ENCODE measurements around the gene ASPG. TPM values are rescaled to one million over a fixed set of nuclear protein-coding genes. Genes with fewer than 3 reads are reported as not detected.

Gene ASPG
- total RNA-seq, 4 donors from 2014 or later: 0.33 to 0.75 (median 0.45) TPM; not detected in 1

DNA sequence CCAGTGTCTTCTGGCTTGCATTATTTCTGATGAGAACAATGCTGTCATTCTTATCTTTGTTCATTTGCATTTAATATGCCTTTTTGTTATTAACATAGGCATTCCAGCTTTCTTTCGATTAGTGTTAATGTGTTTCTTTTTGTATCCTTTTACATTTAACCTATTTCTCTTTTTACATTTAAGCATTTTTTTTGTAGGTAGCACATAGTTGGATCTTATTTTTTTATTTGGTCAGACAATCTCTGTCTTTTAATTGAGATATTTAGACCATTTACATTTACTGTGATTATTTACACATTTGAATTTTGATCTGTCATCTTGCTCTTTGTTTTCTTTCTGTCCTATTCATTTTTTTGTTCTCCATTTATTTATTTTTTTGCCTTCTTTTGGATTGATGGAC lies 38.4 kb downstream of the ASPG start:
- H3K27me3 ChIP-seq: peaks cover 0 to 32% (median 10%) of the 10 kb centered on the region in 4 donors
- TF ChIP-seq POLR2A (IDR thresholded peaks at IDR 0.05; ENCODE audit: low read depth) (no peak), POLR2AphosphoS5 (IDR thresholded peaks at IDR 0.05) (no peak), EP300 (IDR thresholded peaks at IDR 0.05) (no peak), CTCF (IDR thresholded peaks at IDR 0.05) (no peak)
- H3K4me1 ChIP-seq: no peaks in the 10 kb centered on the region
- WGBS: 100% methylated on average over 1 of the region's 1 CpG
- no peak overlapping the region for H3K27ac ChIP-seq (replicated peaks in 1 of 4)
- H3K9me3 ChIP-seq: peaks cover 0 to 55% (median 32%) of the 10 kb centered on the region in 4 donors
- no peak for DNase-seq (ENCODE audit: extremely low spot score)
- intact Hi-C loops (cut with DNase I): no loop called here
- no peak overlapping the region for H3K4me3 ChIP-seq
- H3K36me3 ChIP-seq: no peaks in the 10 kb centered on the region

GRCh38 chr14:104125011-104125410 lies 39.5 kb downstream of the ASPG start:
- no peak overlapping the region for H3K4me3 ChIP-seq
- no peak for DNase-seq (ENCODE audit: extremely low spot score)
- no peak overlapping the region for H3K27ac ChIP-seq (replicated peaks in 1 of 4)
- intact Hi-C loops (cut with DNase I): no loop called here
- peaks cover 0 to 66% (median 41%) of the 10 kb centered on the region in 4 donors for H3K9me3 ChIP-seq
- H3K27me3 ChIP-seq: peaks cover 0 to 21% (median 0%) of the 10 kb centered on the region in 4 donors
- WGBS: 72% methylated on average over 4 of the region's 4 CpGs
- no peaks in the 10 kb centered on the region for H3K36me3 ChIP-seq
- H3K4me1 ChIP-seq: no peaks in the 10 kb centered on the region
- no peak for TF ChIP-seq POLR2A (IDR thresholded peaks at IDR 0.05; ENCODE audit: low read depth)
- no peak for TF ChIP-seq POLR2AphosphoS5 (IDR thresholded peaks at IDR 0.05)
- TF ChIP-seq EP300 (IDR thresholded peaks at IDR 0.05): no peak
- TF ChIP-seq CTCF (IDR thresholded peaks at IDR 0.05): no peak

DNA sequence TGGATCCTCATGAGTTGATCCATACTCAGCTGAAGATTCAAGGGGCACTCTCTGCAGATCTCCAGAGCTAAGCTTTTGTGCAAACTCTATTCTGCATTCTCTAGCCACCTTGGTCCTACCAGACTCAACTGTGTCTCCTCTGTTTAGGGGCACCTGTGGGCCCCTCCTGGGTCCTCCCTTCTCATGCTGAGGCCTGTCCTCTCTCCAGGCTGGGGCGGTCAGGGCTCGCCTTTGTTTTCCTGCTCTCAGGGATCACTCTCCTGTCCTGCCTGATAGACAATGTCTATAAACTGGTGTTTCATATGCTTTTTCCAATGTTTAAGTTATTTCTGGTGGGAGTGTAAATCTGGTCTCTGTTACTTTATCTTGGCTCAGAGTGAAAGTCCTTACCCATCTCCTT lies 41.3 kb downstream of the ASPG start:
- 100% methylated on average over 2 of the region's 2 CpGs for WGBS
- intact Hi-C loops (cut with DNase I): no loop called here
- H3K9me3 ChIP-seq: peaks cover 0 to 76% (median 47%) of the 10 kb centered on the region in 4 donors

DNA sequence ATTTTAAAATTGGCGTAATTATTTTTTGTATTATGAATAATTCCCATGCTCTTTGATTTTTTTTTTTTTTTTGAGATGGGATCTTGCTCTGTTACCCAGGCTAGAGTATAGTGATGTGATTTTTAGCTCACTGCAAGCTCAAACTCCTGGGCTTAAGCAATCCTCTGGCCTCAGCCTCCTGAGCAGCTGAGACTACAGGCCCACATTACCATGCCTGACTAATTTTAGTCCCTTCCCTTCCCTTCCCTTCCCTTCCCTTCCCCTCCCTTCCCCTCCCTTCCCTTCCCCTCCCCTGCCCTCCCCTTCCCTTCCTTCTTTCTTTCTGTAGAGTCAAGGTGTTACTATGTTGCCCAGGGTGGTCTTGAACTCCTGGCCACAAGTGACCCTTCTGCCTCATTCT lies 43.5 kb downstream of the ASPG start:
- DNase-seq (ENCODE audit: extremely low spot score): no peak
- peaks cover 0 to 64% (median 36%) of the 10 kb centered on the region in 4 donors for H3K9me3 ChIP-seq
- H3K27ac ChIP-seq (replicated peaks in 1 of 4): no peak overlapping the region
- TF ChIP-seq EP300 (IDR thresholded peaks at IDR 0.05) (no peak), CTCF (IDR thresholded peaks at IDR 0.05) (no peak), POLR2A (IDR thresholded peaks at IDR 0.05; ENCODE audit: low read depth) (no peak), POLR2AphosphoS5 (IDR thresholded peaks at IDR 0.05) (no peak)
- H3K36me3 ChIP-seq: no peaks in the 10 kb centered on the region
- no peaks in the 10 kb centered on the region for H3K4me1 ChIP-seq
- no peak overlapping the region for H3K4me3 ChIP-seq
- intact Hi-C loops (cut with DNase I): no loop called here
- H3K27me3 ChIP-seq: peaks cover 0 to 39% (median 0%) of the 10 kb centered on the region in 4 donors
- 93% methylated on average over 1 of the region's 1 CpG for WGBS

More for the DNA sequence above, 41.3 kb downstream of the ASPG start:
- Histone ChIP-seq H3K4me1 (no peaks in the 10 kb centered on the region), H3K4me3 (no peak overlapping the region), H3K36me3 (no peaks in the 10 kb centered on the region), H3K27me3 (peaks cover 0 to 26% (median 0%) of the 10 kb centered on the region in 4 donors), H3K27ac (replicated peaks in 1 of 4) (no peak overlapping the region)
- TF ChIP-seq CTCF (IDR thresholded peaks at IDR 0.05) (no peak), POLR2A (IDR thresholded peaks at IDR 0.05; ENCODE audit: low read depth) (no peak), POLR2AphosphoS5 (IDR thresholded peaks at IDR 0.05) (no peak), EP300 (IDR thresholded peaks at IDR 0.05) (no peak)
- no peak for DNase-seq (ENCODE audit: extremely low spot score)

GRCh38 chr14:104129556-104129955 lies 44.1 kb downstream of the ASPG start:
- 100% methylated on average over 1 of the region's 1 CpG for WGBS
- H3K27me3 ChIP-seq: peaks cover 0 to 45% (median 0%) of the 10 kb centered on the region in 4 donors
- no peak overlapping the region for H3K27ac ChIP-seq (replicated peaks in 1 of 4)
- intact Hi-C loops (cut with DNase I): no loop called here
- DNase-seq (ENCODE audit: extremely low spot score): no peak
- no peaks in the 10 kb centered on the region for H3K36me3 ChIP-seq
- no peak overlapping the region for H3K4me3 ChIP-seq
- no peaks in the 10 kb centered on the region for H3K4me1 ChIP-seq
- H3K9me3 ChIP-seq: peaks cover 0 to 58% (median 30%) of the 10 kb centered on the region in 4 donors
- no peak for TF ChIP-seq CTCF (IDR thresholded peaks at IDR 0.05)
- TF ChIP-seq POLR2A (IDR thresholded peaks at IDR 0.05; ENCODE audit: low read depth): no peak
- TF ChIP-seq EP300 (IDR thresholded peaks at IDR 0.05): no peak
- TF ChIP-seq POLR2AphosphoS5 (IDR thresholded peaks at IDR 0.05): no peak
